HG03280 (cell line): ENCODE results near the gene GDPD3.
"Not testable (repeated sequence)": the region's sequence is repeated elsewhere in the genome, so short reads cannot be mapped to it uniquely, and the experiment has no call there.

Experiments used
- ATAC-seq: cut with Tn5 transposase; IDR thresholded peaks from one replicate; pipeline ENCODE4 v1.9.1; 2021; ENCODE audit warnings: mild to moderate bottlenecking, moderate library complexity; ENCODE audit not compliant: unreplicated experiment

GDPD3 gene

DNA sequence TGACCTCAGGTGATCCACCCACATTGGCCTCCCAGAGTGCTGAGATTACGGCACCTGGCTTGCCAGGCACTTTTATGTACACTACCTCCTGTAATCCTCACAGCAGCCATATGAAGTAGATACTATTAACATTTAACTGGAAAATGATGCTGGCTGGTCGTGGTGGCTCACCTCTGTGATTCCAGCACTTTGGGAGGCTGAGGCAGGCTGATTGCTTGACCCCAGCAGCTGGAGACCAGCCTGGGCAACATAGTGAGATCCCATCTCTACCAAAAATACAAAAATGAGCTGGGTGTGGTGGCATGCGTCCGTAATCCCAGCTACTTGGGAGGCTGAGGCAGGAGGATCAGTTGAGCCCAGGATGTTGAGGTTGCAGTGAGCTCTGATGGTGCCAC lies 11.6 kb upstream of the GDPD3 start:
- ATAC-seq, result no peak

DNA sequence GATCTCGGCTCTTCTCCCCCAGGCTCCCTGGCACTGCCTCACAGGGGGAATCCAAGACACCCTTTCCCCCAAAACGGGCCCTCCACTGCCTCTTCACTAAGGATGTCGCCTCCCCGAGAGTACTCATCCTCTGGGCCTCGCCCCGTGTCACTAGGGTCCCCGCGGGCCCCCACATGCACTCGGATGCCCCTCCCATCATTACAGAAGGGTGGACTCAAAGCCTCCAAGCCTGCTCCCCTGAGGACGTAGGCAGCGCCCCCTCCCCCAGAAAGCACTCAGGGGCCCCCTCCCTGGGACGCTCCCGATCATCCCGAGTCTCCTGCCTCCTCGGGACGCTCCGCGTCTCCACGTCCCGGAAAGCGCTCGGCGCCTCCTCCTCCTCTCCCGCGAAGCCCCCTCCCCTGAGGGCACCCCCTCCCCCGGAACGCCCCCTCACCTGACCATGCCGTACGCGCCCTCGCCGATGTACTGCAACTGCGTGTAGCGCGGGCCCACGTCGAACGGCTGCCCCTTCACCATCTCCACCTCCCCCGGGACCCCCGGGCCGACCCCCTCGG lies 9.3 kb upstream of the GDPD3 start:
- ATAC-seq, result no peak

GRCh38 chr16:30121741-30122571 lies 8.6 kb upstream of the GDPD3 start:
- no peak for ATAC-seq

- no peak for ATAC-seq
These were observed 7.2 kb upstream of the GDPD3 start for GRCh38 chr16:30120340-30121105.

DNA sequence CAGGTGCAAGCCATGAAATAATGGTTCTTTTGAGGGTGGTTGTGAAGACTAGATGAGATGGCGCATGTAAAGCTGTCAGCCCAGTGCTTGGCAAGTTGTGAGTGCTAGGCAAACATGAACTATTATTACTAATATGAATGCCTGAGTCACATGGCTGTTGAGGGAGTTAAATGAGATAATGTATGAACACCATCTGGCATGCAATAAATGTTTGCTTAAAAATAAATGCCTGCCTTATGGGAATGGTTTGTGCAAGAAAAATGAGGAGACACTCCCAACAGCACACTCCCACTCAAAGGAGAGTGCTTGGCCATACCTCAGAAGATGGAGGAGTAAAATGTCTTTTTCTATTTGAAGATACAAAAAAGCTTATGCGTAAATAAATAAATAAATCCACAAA lies 6.1 kb upstream of the GDPD3 start:
- ATAC-seq, result no peak

DNA sequence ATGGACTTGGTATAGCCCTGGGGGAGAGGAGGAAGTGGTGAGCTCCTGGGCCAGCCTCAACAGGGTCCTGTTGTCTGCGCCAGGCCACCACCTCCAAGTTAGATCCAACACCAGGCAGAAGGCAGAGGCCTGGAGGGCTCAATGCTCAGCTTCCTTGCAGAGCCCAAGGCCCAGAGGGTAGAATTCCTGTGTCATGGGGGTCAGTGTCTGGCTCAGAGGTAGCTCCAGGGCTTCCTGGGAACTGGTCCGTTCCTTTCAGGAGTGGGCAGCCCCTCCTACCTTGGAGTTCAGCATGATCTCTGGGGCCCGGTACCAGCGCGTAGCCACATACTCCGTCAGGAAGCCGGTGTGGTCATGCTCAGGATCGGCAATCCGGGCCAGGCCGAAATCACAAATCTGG lies 4.4 kb upstream of the GDPD3 start:
- ATAC-seq, result no peak

GRCh38 chr16:30116291-30117207 lies 3.2 kb upstream of the GDPD3 start:
- ATAC-seq, result no peak

GRCh38 chr16:30115238-30115637 lies 1.9 kb upstream of the GDPD3 start:
- no peak for ATAC-seq

DNA sequence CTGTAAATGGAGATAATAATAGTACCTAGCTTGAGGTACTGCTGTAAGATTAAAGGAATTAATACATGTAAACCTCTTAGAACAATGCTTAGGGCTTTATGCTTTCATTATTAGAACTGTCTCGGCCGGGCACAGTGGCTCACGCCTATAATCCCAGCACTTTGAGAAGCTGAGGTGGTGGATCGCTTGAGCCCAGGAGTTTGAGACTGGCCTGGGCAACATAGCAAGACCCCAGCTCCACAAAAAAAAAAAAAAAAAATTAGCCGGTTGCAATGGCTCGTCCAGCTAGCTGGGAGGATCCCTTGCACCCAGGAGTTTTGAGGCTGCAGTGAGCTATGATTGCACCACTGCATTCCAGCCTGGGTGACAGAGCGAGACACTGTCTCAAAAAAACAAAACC lies 1.5 kb upstream of the GDPD3 start:
- not testable (repeated sequence) for ATAC-seq

DNA sequence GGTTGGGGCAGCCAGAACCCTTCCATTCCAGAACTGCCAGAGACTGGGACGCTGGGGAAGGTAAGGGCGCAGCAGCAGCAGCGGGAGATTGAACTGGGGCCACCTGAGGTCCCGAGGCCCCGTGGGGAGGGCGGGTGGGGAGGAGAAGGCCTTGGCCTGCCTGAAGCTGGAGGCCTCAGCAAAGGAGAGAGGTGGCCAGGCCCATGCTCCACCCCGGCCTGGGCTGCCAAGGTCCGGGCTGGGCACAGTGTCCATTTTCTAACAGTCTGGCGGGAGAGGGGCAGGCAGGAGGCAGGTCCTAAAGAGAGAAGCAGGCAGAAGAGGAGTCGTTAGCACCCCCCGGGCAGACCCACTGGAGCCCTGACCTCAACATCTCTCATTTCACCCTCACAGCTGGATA lies 1.1 kb upstream of the GDPD3 start:
- no peak for ATAC-seq

DNA sequence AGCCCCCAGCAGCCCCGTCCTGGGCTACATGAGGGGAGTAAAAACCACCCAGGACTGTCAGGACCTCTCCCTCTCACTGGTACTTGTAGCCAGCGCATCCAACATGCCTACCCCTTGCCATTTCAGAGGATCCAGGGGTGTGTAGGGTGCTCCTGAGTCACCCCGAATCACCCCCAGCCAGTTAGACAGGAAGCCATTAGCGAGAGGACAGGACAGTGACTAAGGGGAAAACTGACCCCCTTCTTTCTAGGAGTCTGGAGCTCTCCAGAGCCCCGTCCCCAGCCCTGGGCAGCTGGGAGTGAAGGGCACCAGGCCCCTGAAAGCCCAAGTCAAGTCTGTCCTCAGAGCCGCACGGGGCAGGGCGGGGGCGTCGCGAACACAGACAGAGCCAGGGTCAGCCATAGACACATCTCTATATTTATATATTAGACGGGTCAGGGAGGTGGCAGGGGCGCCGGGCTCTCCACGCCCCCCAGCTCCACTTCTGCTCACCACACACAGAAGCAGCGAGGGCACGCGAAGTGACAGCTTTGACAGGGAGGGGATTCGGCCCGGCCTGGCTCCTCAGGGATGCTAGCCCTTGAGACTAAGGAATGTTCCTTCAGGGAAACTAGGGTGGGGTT lies 485 bp upstream of the GDPD3 start:
- no peak for ATAC-seq

- ATAC-seq, result no peak
These were observed 923 bp downstream of the GDPD3 start for GRCh38 chr16:30112197-30113030.

GRCh38 chr16:30110661-30111060 lies 2.7 kb downstream of the GDPD3 start:
- ATAC-seq, result no peak

DNA sequence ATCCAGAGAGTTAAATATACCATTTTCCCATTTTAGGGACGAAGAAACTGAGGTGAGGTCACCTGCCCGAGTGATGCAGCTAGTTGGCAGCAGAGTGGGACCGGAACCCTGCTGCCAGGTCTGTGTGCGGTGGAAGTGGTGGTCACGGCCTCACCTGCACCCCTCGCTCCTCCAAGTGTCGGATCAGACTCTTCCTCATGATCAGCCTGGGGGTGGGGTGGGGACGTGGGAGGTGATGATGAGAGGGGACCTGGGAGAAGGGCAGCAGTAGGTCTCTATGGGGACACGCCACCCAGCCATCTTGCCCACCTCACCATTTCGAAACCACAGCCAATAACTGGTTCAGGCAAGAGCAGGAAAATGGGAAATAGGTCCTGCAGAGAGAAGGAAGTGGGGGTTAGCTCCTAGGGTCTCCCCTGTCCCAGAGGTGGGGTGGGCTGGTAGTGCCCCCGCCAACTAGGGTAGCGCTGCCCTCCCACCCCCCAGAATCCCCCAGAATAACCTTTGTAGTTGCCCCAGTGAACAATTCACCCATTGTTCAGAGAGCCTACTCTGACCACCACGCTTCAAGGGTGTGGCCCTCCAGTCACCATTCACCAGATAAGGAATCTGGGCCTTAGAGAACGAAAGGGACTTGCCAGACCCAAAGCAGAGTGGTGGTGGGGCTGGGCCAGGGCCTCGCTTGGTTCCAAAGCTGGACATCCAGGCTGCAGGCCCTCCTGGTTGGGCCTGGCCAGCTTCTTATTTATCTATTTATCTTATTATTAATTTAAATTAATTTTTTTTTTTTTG lies 5.1 kb downstream of the GDPD3 start:
- ATAC-seq, result no peak

- ATAC-seq, result no peak
These were observed 8.8 kb downstream of the GDPD3 start for GRCh38 chr16:30104492-30104891.

DNA sequence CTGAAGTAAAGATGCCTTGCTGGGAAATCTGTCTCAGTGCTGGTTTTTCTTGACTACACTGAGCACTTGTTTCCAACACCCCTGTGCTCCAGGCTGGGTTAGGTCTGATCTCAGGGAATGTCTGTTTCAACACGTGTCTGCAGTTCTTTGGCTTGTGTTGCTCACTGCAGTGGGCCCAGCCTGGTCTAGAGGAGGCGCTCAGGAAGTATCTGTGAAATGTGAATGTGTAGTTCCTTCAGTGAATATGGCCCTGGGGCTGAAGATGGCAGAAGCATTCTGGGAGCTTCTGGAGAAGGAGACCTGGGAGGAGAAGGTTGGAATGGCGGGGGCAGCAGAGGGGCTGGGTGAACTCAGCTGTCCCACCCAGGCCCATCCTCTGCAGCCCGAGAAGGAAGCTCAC lies 9.2 kb downstream of the GDPD3 start:
- no peak for ATAC-seq

- no peak for ATAC-seq
These were observed 16.3 kb downstream of the GDPD3 start for GRCh38 chr16:30096862-30097563.
